Tracheal epithelial cell (primary cell): ENCODE results near the gene CTRB1. TPM values are rescaled to one million over a fixed set of nuclear protein-coding genes. Genes with fewer than 3 reads are reported as not detected.

ENCODE experiments used
- total RNA-seq: library from RNA; depleted of rRNA; stranded (reverse); fragments of >200 nt; gene quantifications from 2 replicates; pipeline ENCODE4 v1.2.1, GENCODE V29; 2014

Gene CTRB1
- total RNA-seq: not detected in 2 replicates

GRCh38 chr16:75218256-75219076, at the start of gene CTRB1:
Gene CTRB1 (plus strand): TSS chr16:75218988. CDS start chr16:75219008, 20 bp downstream.

GRCh38 chr16:75206749-75207451, 11.9 kb upstream of the CTRB1 start, which contains the start of gene CTRB2:
Gene CTRB2 (minus strand): TSS chr16:75207161. CDS start chr16:75207141, 20 bp downstream.

GRCh38 chr16:75251280-75252048, 32.7 kb downstream of the CTRB1 start, which contains the start of gene BCAR1:
Gene BCAR1 (minus strand): TSS chr16:75251624. CDS start chr16:75251482, 142 bp downstream.

Other genes with a start within 250 kb of the CTRB1 start
- 6.4 and 12.0 TPM in 2 replicates for gene WDR59, start 233.9 kb upstream of the CTRB1 start, total RNA-seq
- gene ZNRF1, start 220.0 kb upstream of the CTRB1 start, total RNA-seq: 20.5 and 21.0 TPM in 2 replicates
- 0.64 and 0.72 TPM in 2 replicates for gene LDHD, start 102.2 kb upstream of the CTRB1 start, total RNA-seq
- gene ZFP1, start 70.5 kb upstream of the CTRB1 start, total RNA-seq: 9.2 and 9.9 TPM in 2 replicates
- gene CTRB2, start 11.8 kb upstream of the CTRB1 start, total RNA-seq: not detected in 2 replicates
- 33.2 and 48.2 TPM in 2 replicates for gene BCAR1, start 32.6 kb downstream of the CTRB1 start, total RNA-seq
- gene CFDP1, start 214.5 kb downstream of the CTRB1 start, total RNA-seq: 37.6 and 40.7 TPM in 2 replicates
- gene TMEM170A, start 245.7 kb downstream of the CTRB1 start, total RNA-seq: 28.1 and 31.3 TPM in 2 replicates